Naive B cell (primary cell): ENCODE data around the gene FCHSD2. TPM values are rescaled to one million over a fixed set of nuclear protein-coding genes. Genes with fewer than 3 reads are reported as not detected.

Experiments
- ATAC-seq, 2 donors: fragments of 150-1000 bp; cut with Tn5 transposase; 2 replicates each; pipeline ENCODE4 v1.10.0; 2021; ENCODE audit warnings: low read depth in 2 of 2, mild to moderate bottlenecking in 2 of 2, moderate library complexity in 2 of 2
- DNase-seq: peaks from one replicate; pipeline ENCODE4 v3.0.0; 2022
- H3K27ac Mint-ChIP-seq, 6 donors: one replicate each; pipeline ENCODE4 v1.8.0; 2020 to 2022; ENCODE audit warnings: mild to moderate bottlenecking in 6 of 6, mixed read lengths in 6 of 6, moderate library complexity in 5 of 6, inconsistent platforms in 2 of 6
- H3K27me3 Mint-ChIP-seq, 3 donors: one replicate each; pipeline ENCODE4 v1.8.0; 2021 to 2022; ENCODE audit warnings: mixed read lengths in 3 of 3, mild to moderate bottlenecking in 1 of 3
- H3K36me3 Mint-ChIP-seq, 2 donors: one replicate each; pipeline ENCODE4 v1.8.0; 2020 to 2022; ENCODE audit warnings: mixed read lengths in 2 of 2, inconsistent platforms in 1 of 2, mild to moderate bottlenecking in 1 of 2
- H3K4me1 Mint-ChIP-seq, 3 donors: one replicate each; pipeline ENCODE4 v1.8.0; 2020 to 2022; ENCODE audit warnings: mixed read lengths in 3 of 3, inconsistent platforms in 1 of 3, mild to moderate bottlenecking in 1 of 3, moderate library complexity in 1 of 3
- H3K4me3 Mint-ChIP-seq, 8 donors: one replicate each; pipeline ENCODE4 v1.8.0; 2020 to 2022; ENCODE audit warnings: mild to moderate bottlenecking in 8 of 8, mixed read lengths in 8 of 8, moderate library complexity in 8 of 8, inconsistent platforms in 2 of 8
- H3K9me3 Mint-ChIP-seq, 7 donors: one replicate each; pipeline ENCODE4 v1.8.0; 2020 to 2022; ENCODE audit warnings: mixed read lengths in 7 of 7, mild to moderate bottlenecking in 5 of 7, inconsistent platforms in 2 of 7, moderate library complexity in 1 of 7
- polyA plus RNA-seq, 6 donors: library from polyadenylated mRNA; unstranded; fragments of 300-500 nt; fragmentation: Illumina TruSeq; gene quantifications; one replicate each; pipeline ENCODE4 v1.2.3, GENCODE V29; 2021; ENCODE audit warnings: low read depth in 6 of 6

Gene FCHSD2
- polyA plus RNA-seq, 6 donors from 2014 or later: 43.0 to 134 (median 104) TPM

GRCh38 chr11:72841397-72841796 lies 300.7 kb downstream of the FCHSD2 start:
- peak overlapping the region in 1 of 6 donors; percentile 47 for H3K27ac Mint-ChIP-seq

GRCh38 chr11:72840780-72841179 lies 301.3 kb downstream of the FCHSD2 start:
- Mint-ChIP-seq H3K4me1 (peaks cover 4 to 16% (median 7%) of the 10 kb centered on the region in 3 donors), H3K4me3 (no peak overlapping the region), H3K36me3 (peaks cover 38 to 45% of the 10 kb centered on the region in 2 donors), H3K9me3 (no peaks in the 10 kb centered on the region), H3K27me3 (no peaks in the 10 kb centered on the region), H3K27ac (no peak overlapping the region)
- ATAC-seq: no peak
- DNase-seq: no peak

More at GRCh38 chr11:72841397-72841796, 300.7 kb downstream of the FCHSD2 start:
- Mint-ChIP-seq H3K4me3 (peak overlapping the region in 1 of 8 donors; percentile 48), H3K36me3 (peaks cover 39 to 49% of the 10 kb centered on the region in 2 donors), H3K4me1 (peaks cover 4 to 17% (median 7%) of the 10 kb centered on the region in 3 donors), H3K27me3 (no peaks in the 10 kb centered on the region), H3K9me3 (no peaks in the 10 kb centered on the region)
- no peak for DNase-seq
- ATAC-seq: no peak

- no peaks in the 10 kb centered on the region for H3K9me3 Mint-ChIP-seq
- ATAC-seq: no peak
- peaks cover 26 to 35% of the 10 kb centered on the region in 2 donors for H3K36me3 Mint-ChIP-seq
Observed at GRCh38 chr11:72838691-72839305, 303.3 kb downstream of the FCHSD2 start.

DNA sequence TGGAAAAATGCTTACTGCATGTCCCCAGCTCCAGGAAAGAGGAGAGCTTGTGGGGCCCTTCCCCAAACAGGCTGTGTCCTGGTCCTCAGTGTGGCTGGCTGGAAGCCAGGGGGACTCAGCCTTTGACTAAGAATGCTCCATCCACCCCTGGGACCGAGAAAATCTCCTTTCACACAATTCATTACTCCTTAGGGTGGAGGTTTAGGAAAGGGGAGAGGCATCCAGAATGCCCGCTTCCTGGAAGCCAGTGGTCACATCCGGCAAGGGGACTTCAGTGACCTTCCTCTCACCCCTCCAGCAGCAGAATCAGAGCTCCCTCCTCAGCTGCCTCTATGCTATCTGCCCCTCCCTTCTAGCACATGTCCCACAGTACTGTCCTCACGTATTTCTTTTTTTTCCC lies 306.0 kb downstream of the FCHSD2 start:
- Mint-ChIP-seq H3K4me1 (peaks cover 17 to 23% (median 20%) of the 10 kb centered on the region in 3 donors), H3K9me3 (no peaks in the 10 kb centered on the region), H3K36me3 (peaks cover 17% of the 10 kb centered on the region in 2 donors), H3K4me3 (no peak overlapping the region), H3K27me3 (no peaks in the 10 kb centered on the region), H3K27ac (peak overlapping the region in 4 of 6 donors; percentile 56 to 86 (median 75))
- ATAC-seq: no peak
- no peak for DNase-seq

More at GRCh38 chr11:72838691-72839305, 303.3 kb downstream of the FCHSD2 start:
- H3K4me1 Mint-ChIP-seq: peaks cover 5 to 12% (median 8%) of the 10 kb centered on the region in 3 donors
- no peak overlapping the region for H3K4me3 Mint-ChIP-seq
- H3K27ac Mint-ChIP-seq: peak overlapping the region in 5 of 6 donors; percentile 11 to 65 (median 30)
- no peaks in the 10 kb centered on the region for H3K27me3 Mint-ChIP-seq
- no peak for DNase-seq

- H3K36me3 Mint-ChIP-seq: peaks cover 13 to 14% of the 10 kb centered on the region in 2 donors
- H3K4me3 Mint-ChIP-seq: peak overlapping the region in 1 of 8 donors; percentile 12
- H3K9me3 Mint-ChIP-seq: no peaks in the 10 kb centered on the region
- H3K4me1 Mint-ChIP-seq: peaks cover 21 to 28% (median 25%) of the 10 kb centered on the region in 3 donors
- DNase-seq: no peak
- ATAC-seq: no peak
- H3K27ac Mint-ChIP-seq: peak overlapping the region in 4 of 6 donors; percentile 24 to 87 (median 74)
- no peaks in the 10 kb centered on the region for H3K27me3 Mint-ChIP-seq
Observed at GRCh38 chr11:72834905-72835304, 307.2 kb downstream of the FCHSD2 start.

GRCh38 chr11:72833811-72834493 lies 308.2 kb downstream of the FCHSD2 start:
- Mint-ChIP-seq H3K27me3 (no peaks in the 10 kb centered on the region), H3K36me3 (peaks cover 4 to 8% of the 10 kb centered on the region in 2 donors), H3K27ac (peak overlapping the region in 4 of 6 donors; percentile 54 to 76 (median 64)), H3K4me3 (no peak overlapping the region), H3K4me1 (peaks cover 21 to 36% (median 32%) of the 10 kb centered on the region in 3 donors), H3K9me3 (no peaks in the 10 kb centered on the region)
- ATAC-seq (no peak), DNase-seq (no peak)

GRCh38 chr11:72833083-72833733 lies 308.9 kb downstream of the FCHSD2 start:
- DNase-seq: no peak
- no peak overlapping the region for H3K4me3 Mint-ChIP-seq
- peak overlapping the region in 5 of 6 donors; percentile 54 to 92 (median 87) for H3K27ac Mint-ChIP-seq
- ATAC-seq: no peak
- no peaks in the 10 kb centered on the region for H3K9me3 Mint-ChIP-seq
- no peaks in the 10 kb centered on the region for H3K27me3 Mint-ChIP-seq
- H3K36me3 Mint-ChIP-seq: peaks cover 0 to 5% of the 10 kb centered on the region in 2 donors
- H3K4me1 Mint-ChIP-seq: peaks cover 28 to 40% (median 33%) of the 10 kb centered on the region in 3 donors

GRCh38 chr11:72832301-72833082 lies 309.6 kb downstream of the FCHSD2 start:
- peaks cover 32 to 45% (median 40%) of the 10 kb centered on the region in 3 donors for H3K4me1 Mint-ChIP-seq
- H3K27me3 Mint-ChIP-seq: no peaks in the 10 kb centered on the region
- peaks cover 0 to 5% of the 10 kb centered on the region in 2 donors for H3K36me3 Mint-ChIP-seq
- ATAC-seq (no peak), DNase-seq (no peak)
- no peaks in the 10 kb centered on the region for H3K9me3 Mint-ChIP-seq
- no peak overlapping the region for H3K4me3 Mint-ChIP-seq
- H3K27ac Mint-ChIP-seq: peak overlapping the region in 5 of 6 donors; percentile 78 to 92 (median 87)

DNA sequence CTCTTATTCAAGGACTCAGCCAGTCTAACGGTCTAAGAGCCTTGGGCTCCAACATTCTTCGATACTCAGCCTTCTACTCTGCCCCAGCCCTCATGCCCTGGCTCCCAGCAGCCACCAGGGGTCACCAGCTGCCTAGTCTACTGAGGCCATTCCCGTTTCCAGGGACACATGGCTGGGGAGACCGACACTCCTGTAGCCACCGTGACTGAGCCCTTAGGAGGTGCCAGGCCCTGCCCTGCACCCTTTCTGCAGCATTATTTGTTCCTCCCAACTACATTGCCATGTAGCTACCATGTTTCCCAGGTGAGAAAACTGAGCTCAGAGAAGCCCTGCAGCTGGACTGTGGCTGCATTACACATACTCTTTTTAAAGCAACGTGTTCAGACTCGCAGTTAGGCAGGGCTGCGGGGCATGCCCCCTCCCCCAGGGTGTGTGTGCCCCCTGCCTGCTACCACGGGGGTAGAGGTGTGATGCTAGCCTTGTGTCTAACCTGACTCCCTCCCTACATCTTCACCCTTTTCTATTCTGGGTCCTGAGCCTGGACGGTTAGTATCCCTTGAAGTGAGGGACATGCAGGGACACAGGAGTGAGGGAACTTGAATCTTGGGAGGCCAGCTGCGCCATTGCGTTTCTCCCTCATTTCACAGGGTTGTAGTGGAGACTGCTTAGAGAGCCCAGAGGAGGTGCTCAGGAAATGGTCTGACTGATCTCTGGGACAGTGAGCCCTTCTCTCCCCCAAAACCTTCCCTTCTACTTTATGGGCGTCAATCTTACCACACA lies 310.4 kb downstream of the FCHSD2 start:
- no peak for DNase-seq
- H3K9me3 Mint-ChIP-seq: no peaks in the 10 kb centered on the region
- ATAC-seq: peak; percentile 65 to 69
- H3K4me3 Mint-ChIP-seq: no peak overlapping the region
- peaks cover 36 to 47% (median 45%) of the 10 kb centered on the region in 3 donors for H3K4me1 Mint-ChIP-seq
- peaks cover 0 to 5% of the 10 kb centered on the region in 2 donors for H3K36me3 Mint-ChIP-seq
- no peaks in the 10 kb centered on the region for H3K27me3 Mint-ChIP-seq
- H3K27ac Mint-ChIP-seq: peak overlapping the region in 4 of 6 donors; percentile 64 to 92 (median 80)

DNA sequence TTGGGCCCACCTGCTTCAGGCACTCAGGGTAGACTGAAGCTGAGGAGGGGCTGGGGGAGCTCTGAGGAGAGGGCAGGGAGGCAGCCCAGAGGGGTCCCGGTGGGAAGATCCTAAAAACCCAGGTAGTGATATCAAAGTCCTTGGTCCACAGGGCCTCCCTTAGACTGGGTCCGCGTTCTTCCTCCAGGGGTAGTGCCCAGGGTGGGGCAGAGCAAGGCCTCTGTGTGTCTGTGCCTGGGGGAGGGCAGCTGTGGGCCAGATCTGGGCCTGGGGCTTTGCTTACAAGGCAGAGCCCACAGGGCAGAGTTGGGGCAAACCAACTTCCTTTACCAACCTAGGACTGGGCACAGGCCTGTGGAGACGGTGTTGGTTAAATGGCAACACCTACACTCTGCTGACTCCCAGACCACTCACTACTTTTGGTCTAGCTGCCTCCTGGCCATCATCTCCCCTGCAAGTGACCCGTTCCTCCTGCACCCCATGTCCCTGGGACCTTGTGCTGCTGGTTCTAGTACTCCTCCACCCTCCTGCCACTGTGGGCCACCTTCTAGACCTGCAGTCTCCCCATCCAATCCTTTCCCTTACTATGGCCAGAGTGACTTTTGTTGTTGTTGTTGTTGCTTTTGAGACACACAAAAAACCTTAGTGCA lies 312.1 kb downstream of the FCHSD2 start:
- Mint-ChIP-seq H3K36me3 (peaks cover 0 to 5% of the 10 kb centered on the region in 2 donors), H3K4me3 (no peak overlapping the region)

GRCh38 chr11:72829178-72829577 lies 312.9 kb downstream of the FCHSD2 start:
- H3K36me3 Mint-ChIP-seq: peaks cover 0 to 5% of the 10 kb centered on the region in 2 donors
- ATAC-seq (no peak), DNase-seq (no peak)
- H3K9me3 Mint-ChIP-seq: no peaks in the 10 kb centered on the region
- no peaks in the 10 kb centered on the region for H3K27me3 Mint-ChIP-seq
- H3K4me3 Mint-ChIP-seq: peak overlapping the region in 1 of 8 donors; percentile 39
- peak overlapping the region in 5 of 6 donors; percentile 90 to 93 (median 92) for H3K27ac Mint-ChIP-seq
- peaks cover 43 to 53% (median 46%) of the 10 kb centered on the region in 3 donors for H3K4me1 Mint-ChIP-seq

More for the DNA sequence above, 312.1 kb downstream of the FCHSD2 start:
- peak overlapping the region; percentile 15 to 93 (median 90) for H3K27ac Mint-ChIP-seq
- H3K27me3 Mint-ChIP-seq: no peaks in the 10 kb centered on the region
- peaks cover 37 to 47% (median 42%) of the 10 kb centered on the region in 3 donors for H3K4me1 Mint-ChIP-seq
- no peaks in the 10 kb centered on the region for H3K9me3 Mint-ChIP-seq
- DNase-seq: no peak
- ATAC-seq: no peak

GRCh38 chr11:72828692-72829101 lies 313.4 kb downstream of the FCHSD2 start:
- Mint-ChIP-seq H3K36me3 (peaks cover 0 to 5% of the 10 kb centered on the region in 2 donors), H3K4me1 (peaks cover 44 to 57% (median 51%) of the 10 kb centered on the region in 3 donors), H3K9me3 (no peaks in the 10 kb centered on the region), H3K27ac (peak overlapping the region in 5 of 6 donors; percentile 76 to 92 (median 90)), H3K4me3 (peak overlapping the region in 1 of 8 donors; percentile 39), H3K27me3 (no peaks in the 10 kb centered on the region)
- no peak for ATAC-seq
- DNase-seq: no peak
